HG03354 (cell line): ENCODE measurements around the gene ARHGEF25.
"Not testable (repeated sequence)": the region's sequence is repeated elsewhere in the genome, so short reads cannot be mapped to it uniquely, and the experiment has no call there.

Experiments used
- ATAC-seq: cut with Tn5 transposase; IDR thresholded peaks from one replicate; pipeline ENCODE4 v1.9.1; 2021; ENCODE audit warnings: mild to moderate bottlenecking; ENCODE audit not compliant: unreplicated experiment, poor library complexity, severe bottlenecking

The ARHGEF25 gene

DNA sequence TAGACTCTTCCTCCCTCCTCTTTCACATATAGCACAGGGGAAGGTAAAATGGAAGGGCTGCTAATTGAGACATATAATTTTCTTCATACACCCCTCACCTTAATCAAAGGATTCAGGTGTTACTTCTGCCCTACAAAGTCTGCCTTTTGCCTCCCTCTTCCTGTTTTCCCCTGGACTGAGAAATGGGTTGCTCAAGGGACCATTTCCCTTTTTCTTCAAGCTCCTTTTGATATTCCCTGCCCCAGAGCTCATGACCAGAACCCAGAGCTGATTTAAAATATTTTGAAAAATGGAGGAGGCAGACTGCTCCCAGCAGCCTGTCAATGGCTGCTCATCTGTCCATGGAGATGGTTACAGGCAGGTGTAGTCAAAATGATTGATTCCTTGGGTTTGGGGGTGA, 26.5 kb upstream of the ARHGEF25 start:
- no peak for ATAC-seq

DNA sequence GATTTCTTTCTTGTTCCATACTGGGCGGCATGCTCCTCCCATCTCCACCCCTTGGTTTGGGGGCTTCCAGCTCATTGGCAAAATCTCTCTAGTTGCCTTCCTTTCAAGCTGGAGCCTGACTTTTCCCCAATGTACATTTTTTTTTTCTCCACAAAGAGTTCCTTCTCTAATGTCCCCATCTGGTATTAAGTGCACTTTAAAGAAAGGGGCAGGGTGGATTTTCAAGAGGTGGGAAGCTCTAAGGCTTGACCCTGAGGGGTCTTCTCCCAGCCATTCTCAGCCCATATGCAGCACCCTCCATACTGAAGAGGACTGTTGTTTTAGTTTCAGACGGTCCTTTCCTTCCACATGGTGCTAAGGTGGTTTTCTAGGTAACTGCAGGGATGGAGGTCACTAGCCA, 26.1 kb upstream of the ARHGEF25 start:
- no peak for ATAC-seq

DNA sequence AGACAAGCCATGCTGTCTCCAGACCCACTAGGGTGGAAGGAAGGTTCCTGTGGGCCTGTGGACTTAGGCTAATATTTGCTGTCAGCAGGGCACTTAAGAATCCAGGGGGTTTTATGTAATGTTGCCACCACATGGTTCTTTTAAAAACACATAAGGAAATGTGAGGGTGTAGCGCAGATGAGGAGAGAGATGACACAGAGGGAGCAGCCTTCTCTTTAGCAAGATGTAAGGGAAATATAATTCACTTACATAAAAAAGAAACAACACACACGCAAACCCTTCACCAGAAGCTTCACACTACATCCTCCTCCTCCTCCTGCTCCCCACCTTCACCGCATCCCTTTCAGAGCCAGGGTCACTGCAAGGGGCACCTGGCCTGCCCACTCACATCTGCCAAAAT, 25.1 kb upstream of the ARHGEF25 start:
- ATAC-seq, result no peak

DNA sequence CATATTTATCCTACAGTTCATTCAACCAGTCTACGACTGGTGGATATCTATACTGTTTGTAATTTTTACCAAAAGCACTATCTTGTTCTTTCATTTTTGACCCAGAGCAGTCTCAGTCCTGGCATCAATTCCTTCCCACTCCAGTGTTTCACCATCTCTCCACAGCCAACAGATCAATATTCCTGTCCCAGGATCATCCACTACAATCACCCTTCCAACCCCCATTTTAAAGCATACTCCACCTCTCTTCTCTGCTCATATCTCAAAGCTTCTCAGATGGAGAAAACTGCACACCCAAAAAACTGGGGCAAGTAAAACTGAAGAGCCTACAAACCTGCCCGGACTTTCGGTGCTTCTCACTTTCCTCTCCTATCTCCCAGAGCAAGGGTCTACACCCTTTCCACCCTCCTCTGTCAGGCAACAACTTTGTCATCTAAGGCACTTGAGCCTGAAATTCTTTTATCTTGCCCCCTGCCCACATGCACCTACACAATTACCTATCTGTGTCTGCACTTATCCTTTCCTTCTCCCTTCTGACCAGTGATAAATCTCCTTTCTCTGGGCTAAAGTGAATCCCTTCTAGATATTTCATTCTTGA, 24.3 kb upstream of the ARHGEF25 start:
- ATAC-seq, result no peak

DNA sequence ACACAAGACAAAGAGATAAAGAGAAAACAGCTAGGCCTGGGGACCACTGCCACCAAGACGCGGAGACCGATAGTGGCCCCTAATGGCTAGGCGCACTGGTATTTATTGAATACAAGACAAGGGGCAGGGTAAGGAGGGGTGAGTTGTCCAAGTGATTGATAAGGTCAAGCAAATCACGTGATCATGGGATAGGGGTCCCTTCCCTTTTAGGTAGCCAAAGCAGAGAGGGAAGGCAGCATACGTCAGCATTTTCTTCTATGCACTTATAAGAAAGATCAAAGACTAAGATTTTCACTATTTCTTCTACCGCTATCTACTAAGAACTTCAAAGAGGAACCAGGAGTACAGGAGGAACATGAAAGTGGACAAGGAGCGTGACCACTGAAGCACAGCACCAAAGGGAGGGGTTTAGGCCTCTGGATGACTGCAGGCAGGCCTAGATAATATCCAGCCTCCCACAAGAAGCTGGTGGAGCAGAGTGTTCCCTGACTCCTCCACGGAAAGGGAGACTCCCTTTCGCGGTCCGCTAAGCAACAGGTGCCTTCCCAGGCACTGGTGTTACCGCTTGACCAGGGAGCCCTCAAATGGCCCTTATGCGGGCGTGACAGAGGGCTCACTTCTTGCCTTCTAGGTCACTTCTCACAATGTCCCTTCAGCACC, 22.2 kb upstream of the ARHGEF25 start:
- ATAC-seq, result not testable (repeated sequence)

DNA sequence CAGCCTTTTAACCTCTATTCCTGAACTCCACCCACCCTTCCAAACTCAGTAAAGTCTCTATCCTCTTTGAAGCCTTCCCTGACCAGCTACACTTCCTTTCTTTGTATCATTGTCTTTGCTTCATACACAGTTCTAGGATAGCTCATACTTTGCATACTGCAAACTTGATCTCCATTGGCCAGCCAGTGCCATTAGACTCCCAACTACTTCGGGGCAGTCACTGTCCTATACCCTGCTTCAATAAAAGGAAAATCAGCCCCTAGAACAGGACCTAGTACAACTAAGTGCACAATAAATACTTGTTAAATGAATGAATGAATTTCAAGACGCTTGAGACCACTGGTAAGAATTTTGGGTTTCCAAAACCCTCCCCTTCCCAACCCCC, 20.8 kb upstream of the ARHGEF25 start:
- ATAC-seq, result no peak

DNA sequence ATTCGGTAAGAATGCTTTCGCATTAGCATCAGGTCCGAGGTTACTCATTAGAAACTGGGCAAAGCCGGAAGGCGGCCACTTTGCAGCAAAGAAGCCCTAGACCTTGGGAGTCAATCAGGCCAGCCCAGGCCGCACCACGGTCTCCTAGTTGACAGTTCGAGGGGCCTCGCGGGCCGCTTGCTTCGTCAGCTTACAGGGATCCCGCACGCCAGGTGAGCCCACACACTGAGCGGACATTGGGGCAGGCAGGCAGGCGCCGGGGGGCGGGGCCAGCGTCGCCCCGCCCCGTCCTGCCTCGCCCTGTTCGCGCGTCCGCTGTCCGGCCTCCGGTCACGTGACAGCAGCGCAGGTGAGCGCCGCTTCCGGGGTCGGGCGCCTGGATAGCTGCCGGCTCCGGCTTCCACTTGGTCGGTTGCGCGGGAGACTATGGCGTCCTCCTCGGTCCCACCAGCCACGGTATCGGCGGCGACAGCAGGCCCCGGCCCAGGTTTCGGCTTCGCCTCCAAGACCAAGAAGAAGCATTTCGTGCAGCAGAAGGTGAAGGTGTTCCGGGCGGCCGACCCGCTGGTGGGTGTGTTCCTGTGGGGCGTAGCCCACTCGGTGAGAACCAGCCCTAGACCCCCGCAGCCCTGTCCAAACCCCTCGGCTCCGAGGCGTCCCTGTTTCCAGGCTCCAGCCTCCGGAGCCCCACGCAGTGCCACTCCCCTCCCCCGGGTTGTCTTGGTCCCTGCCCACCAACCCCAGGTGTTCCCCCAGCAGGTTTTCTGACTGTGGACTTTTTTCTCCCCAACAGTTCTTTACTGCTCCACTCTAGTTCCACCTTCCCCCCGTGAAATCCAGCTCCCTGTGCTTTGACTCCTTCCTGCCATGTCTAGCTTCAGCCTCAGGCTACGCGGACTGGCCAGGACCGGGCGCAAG, 20.1 kb upstream of the ARHGEF25 start, which contains the start of gene PIP4K2C:
Gene PIP4K2C (plus strand): TSS at position 329 of the 918 bp plus-strand sequence. CDS start 98 bp downstream, at position 427.
- peak; percentile 94 for ATAC-seq

DNA sequence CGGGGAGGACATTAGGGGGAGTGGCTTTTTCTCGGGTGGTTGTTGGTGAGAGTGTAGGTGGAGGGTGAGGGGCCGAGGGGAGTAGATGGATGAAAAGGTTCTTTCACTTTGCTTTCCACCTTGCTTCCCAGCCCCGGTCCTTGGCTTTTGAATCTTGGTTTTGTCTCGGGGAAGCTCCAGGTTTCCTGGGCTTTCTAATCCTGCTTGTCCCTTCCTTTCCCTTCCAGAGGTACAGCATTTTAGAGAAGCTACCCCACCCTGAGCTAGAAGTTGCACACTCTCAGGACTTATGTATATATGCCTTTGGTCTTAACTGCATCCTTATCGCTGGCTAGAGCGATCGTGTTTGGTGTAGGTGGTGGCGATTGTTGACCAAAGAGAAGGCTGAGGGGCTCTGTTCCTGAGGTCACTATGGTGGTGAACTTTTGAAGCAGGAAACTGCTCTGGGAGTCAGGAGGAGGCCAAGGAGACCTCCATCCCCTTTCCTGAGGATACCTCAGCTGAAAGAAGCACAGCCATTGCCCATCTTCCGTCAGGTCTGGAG, 19.4 kb upstream of the ARHGEF25 start:
- no peak for ATAC-seq

DNA sequence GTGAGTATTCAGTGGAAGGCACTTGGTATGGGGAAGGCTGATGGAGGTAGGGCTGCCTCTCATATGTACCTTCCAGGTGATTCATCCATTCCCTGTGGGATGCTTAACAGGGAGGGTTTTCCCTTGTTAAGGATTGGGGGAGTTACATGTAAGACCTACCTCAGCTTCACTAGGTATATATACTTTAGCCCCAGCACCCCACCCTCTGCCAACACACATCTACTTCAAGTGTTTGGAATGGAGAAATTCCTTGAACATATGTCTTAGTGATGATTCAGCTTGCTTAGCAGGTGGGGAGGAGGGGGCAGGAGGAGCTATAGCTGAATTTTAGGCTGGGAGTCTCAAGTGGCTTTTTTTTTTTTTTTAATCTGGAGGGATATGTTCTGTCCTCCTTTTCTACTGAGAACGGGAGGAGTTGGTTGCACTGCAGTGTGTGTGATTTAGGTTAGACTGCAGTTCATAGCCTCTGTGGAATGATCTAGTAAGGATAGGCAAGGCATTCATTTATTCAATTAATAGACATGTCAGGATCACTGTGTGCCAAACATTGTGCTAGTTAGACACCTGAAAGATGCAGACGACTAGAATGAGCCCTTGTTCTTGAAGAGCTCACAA, 18.6 kb upstream of the ARHGEF25 start:
- ATAC-seq, result no peak

DNA sequence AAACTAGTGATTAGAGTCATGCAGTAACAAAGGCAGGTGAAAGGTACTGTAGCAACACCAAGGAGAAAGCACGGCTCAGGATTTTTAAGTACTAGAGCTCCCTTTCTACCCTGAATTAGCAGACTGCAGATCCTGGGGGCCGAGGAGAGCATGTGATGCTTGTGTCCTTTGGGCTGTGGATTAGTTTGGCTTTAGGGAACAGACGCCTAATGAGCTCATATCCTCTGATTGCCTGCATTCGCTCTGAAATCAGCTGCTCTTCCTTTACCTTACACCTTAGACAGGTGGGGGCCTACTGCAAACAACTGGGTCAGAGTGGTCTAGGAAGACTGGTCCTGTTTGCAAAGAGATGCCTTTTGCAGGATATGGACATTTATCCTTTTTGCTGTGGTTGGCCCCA, 18.0 kb upstream of the ARHGEF25 start:
- no peak for ATAC-seq

DNA sequence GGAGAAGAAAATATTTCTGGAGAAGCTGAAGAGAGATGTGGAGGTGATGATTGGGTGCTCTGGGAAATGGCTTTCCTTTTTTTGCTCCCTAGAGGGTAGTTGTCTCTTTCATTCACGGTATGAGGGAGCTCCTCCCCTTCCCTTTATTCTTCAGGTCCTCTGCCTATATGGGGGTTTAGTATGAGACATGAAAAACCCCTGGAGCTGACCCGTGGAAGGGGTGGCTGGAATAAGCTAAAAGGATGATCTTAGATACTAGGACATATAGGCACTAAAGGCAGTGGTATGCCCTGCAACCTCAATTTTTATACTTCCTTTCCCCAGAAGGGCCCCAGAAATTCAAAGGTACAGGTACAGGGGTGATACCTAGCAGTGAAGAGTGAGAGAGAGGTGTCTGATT, 10.8 kb upstream of the ARHGEF25 start:
- no peak for ATAC-seq

DNA sequence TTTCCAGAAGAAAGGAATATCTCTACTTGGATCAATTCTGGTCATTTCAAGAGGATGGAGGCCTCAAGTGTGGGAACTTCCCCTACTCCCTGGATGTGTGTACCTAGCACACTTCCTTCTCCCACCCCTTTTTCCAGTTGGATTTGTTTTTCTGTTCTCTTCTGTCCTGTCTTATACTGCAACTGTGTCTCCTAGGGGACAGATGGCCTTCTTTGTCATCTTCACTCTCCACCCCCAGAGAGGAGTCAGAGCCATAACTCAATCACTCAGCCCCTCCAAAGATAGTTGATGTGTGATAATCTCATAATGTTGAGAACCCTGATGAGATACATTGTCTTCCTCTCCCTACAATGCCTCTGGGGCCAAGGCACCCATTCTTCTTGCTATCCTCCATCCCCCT, 8.7 kb upstream of the ARHGEF25 start:
- ATAC-seq, result no peak

DNA sequence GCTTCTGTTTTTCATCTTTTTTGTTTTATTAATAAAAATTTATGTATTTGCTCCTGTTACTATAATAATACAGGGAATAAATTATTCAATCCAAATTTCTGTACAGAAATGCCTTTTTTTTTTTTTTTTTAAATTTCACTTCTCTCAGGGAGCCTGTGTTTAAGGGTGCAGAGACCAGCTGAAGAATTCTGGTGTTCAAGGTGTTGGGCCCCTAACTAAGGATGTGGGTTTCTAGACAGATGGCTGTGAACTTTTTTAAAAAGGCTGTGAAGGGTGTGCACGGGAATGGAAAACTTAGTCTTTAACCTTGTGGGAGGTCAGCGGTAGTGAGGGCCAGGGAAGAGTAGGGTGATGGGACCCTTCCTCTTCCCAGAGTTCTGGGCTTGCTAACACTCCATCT, 7.9 kb upstream of the ARHGEF25 start:
- no peak for ATAC-seq

DNA sequence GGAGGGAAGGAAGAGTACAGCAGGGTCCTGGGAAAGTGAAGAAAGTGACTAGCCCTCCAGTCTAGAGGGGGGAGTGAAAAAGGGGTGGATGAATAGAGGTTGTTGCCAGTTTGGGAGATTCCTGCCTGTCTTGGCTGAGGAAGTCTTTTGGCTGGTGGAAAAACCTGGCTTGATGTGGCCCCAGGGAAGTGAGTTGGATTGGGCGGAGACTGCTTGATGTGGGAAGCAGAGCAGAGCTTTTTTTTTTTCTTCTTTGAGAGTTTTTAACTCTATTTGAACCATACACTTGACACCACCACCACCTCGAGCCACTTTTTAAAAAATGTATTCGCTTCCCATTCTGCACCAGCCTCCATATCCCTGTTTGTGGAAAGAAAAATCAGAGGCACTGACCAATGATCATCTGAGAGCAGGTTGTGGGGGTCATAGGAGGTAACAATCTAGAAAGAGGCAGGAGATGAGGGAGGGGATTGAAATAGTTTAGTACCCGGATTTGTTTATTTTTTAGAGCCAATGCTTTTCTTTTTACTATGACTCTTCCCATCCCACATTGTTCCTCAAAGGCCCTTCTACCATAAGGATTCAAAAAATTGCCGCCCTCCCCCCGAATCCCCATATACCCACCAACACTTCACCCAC, 7.3 kb upstream of the ARHGEF25 start:
- ATAC-seq, result no peak

DNA sequence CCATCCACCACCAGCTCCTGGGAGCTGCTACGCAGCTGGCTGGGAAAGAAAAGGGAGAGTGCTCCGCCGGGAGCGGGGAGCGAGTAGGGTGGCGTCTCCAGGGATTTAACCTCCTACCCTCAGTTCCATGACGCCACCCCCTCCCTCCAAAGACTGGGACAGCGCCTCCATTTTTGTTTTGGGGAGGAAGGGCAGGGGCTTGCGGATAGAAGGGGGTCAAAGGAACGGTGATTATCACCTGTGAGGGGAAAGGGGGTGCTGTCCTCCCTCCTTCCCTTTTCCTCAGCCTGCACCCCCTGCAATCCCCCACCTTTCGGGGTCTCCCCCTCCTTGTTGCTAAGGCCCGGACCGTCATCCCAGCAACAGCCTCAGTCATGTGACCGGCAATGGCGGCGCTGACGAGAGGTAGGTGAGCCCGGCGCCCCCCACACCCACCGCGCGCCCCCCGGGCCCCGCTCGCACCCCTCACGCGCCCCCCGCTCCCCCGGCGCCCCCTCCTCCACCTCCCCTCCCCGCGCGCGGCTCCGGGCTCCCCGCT, 6.7 kb upstream of the ARHGEF25 start, which contains the start of gene DTX3:
Gene DTX3 (plus strand): TSS at position 371 of the 538 bp plus-strand sequence. CDS start 1,694 bp downstream, outside the sequence.
- ATAC-seq, result peak; percentile 64

DNA sequence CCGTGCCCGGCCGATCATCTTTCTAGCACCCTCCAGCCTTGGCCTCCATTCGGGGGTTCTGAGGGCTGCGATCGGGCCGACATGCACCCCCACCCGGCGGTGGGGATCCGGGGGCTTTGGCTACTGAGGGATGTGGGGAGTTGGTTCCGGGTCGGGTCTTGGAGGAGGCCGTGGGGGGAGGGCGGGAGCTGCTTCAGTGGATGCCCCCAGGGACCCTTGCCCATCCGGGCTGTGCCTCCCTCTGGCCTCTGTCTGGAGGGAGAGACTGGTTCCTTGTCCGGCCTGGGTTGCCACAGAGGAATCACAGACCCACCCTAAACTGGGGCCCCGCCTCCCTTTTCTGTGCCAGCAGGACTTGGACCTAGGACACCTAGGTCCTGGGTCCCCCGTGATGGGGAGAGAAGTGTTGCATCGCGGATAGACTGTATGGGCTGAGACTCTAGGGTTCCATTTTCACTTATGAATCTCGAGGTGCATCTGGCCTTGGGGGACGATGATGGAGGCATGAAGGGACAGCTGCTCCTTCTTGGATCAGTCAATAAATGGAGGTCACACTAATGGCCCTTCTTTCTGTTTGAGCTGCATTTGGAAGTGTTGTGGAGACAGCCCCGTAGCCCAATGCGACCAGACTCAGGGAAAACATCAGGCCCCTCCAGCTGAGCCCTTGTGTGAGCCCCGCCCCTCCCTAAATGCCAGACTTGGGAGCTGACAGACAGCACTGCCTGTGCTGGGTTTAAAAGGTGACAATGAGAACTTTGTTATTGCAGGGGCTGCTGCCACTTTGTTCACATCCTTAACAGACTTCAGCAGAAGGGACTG, 6.0 kb upstream of the ARHGEF25 start:
- peak; percentile 57 for ATAC-seq

DNA sequence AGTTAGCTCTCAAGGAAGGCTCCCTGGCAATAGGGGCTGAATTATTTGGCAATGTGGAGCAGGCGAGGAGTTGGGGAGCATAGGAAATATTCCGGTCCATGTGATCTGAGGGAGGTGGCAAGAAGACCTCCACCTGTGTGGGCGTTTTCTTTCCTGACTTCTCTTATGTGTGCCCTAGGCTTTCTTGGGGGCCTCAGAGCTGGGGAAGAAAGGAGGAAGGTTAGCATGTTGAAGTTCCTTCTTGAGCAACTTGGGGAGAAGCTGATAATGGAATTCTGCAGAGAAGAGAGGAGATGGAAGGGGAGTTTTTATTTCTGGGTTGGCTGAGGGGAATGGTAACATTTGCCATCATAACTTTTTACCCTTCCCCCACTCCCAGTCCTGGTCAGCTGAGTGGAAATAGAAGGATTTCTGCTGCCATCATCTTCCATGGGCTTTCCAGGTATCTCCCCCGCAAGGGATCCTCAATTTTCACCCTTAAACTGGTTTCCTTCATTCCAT, 5.4 kb upstream of the ARHGEF25 start:
- no peak for ATAC-seq

DNA sequence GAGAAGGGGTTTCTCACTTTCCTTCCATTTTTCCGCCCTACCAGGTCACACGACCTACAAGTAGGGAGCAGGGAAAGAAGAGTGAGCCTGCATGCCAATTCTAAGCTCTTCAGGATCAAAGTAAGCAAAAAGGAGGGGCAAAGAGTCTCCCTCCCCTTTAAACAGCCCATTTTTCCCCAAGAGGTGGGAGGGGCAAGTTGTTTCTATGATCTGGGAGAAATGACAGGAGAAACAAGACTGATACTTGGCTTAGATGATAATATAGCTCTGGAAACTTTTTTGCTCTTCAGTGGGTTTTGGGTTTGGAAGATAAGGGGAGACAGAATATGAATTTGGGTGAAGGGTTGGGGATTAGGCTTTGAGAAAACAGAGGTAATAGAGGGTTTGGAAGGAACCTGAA, 4.8 kb upstream of the ARHGEF25 start:
- ATAC-seq, result no peak
